B cell (primary cell): ENCODE data around the gene ERICH2. TPM values are rescaled to one million over a fixed set of nuclear protein-coding genes. Genes with fewer than 3 reads are reported as not detected.
A peak's percentile ranks its signal among the peaks of the same experiment; 100 is the strongest.

ENCODE experiments used
- ATAC-seq: fragments of 200-7000 bp; cut with Tn5 transposase; one replicate; pipeline ENCODE4 v1.10.0; 2021; ENCODE audit warnings: low read depth, mild to moderate bottlenecking, moderate number of reproducible peaks, moderate library complexity
- CTCF ChIA-PET: fragments of 350-600 bp; sonication (Branson Sonifier 250); formaldehyde crosslinking; loops from one replicate; lab custom pipeline; 2021; ENCODE audit warnings: antibody characterized with exemption, inconsistent platforms; lab: Charles Lee
- POLR2A ChIA-PET: fragments of 350-600 bp; sonication (Branson Sonifier 250); formaldehyde crosslinking; loops from one replicate; lab custom pipeline; 2021; ENCODE audit warnings: antibody characterized with exemption; lab: Charles Lee
- DNase-seq: peaks from one replicate; pipeline ENCODE4 v3.0.0; 2013
- H2AFZ ChIP-seq: 2 replicates; pipeline ENCODE4 v1.6.1; 2012; ENCODE audit warnings: mild to moderate bottlenecking, low read depth, low read length; ENCODE audit not compliant: insufficient read depth, poor library complexity, severe bottlenecking
- H3K27ac ChIP-seq, 2 donors: 1 replicate in 1 of 2; 2 replicates in 1 of 2; pipeline ENCODE4 v1.5.1; 2012 to 2013; ENCODE audit warnings: low read length in 2 of 2, mild to moderate bottlenecking in 2 of 2, moderate library complexity in 1 of 2
- H3K27me3 ChIP-seq, 4 experiments: fragments of 200-600 bp in 1 of 4; sonication (generic) in 1 of 4; replicated peaks in 1 of 4; 1 replicate in 2 of 4; 2 replicates in 2 of 4; pipeline versions ENCODE4 v1.6.1 to v1.7.0; 2013 to 2016; ENCODE audit warnings: low read length in 3 of 4, mild to moderate bottlenecking in 2 of 4, mixed read lengths in 1 of 4, moderate library complexity in 1 of 4; ENCODE audit not compliant: insufficient read depth in 4 of 4, control insufficient read depth in 3 of 4; ENCODE audit errors: control extremely low read depth in 1 of 4
- H3K36me3 ChIP-seq, 2 experiments: replicated peaks in 1 of 2; 1 replicate in 1 of 2; 2 replicates in 1 of 2; pipeline versions ENCODE4 v1.6.1 to v1.7.1; 2013; ENCODE audit warnings: low read length in 1 of 2; ENCODE audit not compliant: insufficient read depth in 2 of 2, control insufficient read depth in 1 of 2; ENCODE audit errors: control extremely low read depth in 1 of 2, extremely low read depth in 1 of 2
- H3K4me1 ChIP-seq, 2 donors: fragments of 200-600 bp in 1 of 2; sonication (generic) in 1 of 2; 1 replicate in 1 of 2; 2 replicates in 1 of 2; pipeline versions ENCODE4 v1.5.1 to v1.6.1; 2013 to 2017; ENCODE audit warnings: low read length in 2 of 2; ENCODE audit not compliant: control insufficient read depth in 2 of 2, insufficient read depth in 2 of 2
- H3K4me2 ChIP-seq: replicated peaks from 2 replicates; pipeline ENCODE3; 2012; ENCODE audit warnings: mild to moderate bottlenecking, low read depth, low read length; ENCODE audit not compliant: poor library complexity, severe bottlenecking
- H3K4me3 ChIP-seq, 5 experiments: fragments of 200-600 bp in 1 of 5; sonication (generic) in 1 of 5; 1 replicate in 3 of 5; 2 replicates in 2 of 5; pipeline versions ENCODE4 v1.5.1 to v1.7.0; 2011 to 2016; ENCODE audit warnings: low read length in 4 of 5, mild to moderate bottlenecking in 4 of 5, low read depth in 2 of 5, control low read depth in 1 of 5, moderate library complexity in 1 of 5; ENCODE audit not compliant: insufficient read depth in 1 of 5; ENCODE audit errors: control extremely low read depth in 1 of 5, extremely low read depth in 1 of 5
- H3K79me2 ChIP-seq: fragments of 200-600 bp; sonication (generic); one replicate; pipeline ENCODE4 v1.6.0; 2016; ENCODE audit warnings: low read length; ENCODE audit not compliant: control insufficient read depth, insufficient read depth
- H3K9ac ChIP-seq: fragments of 200-600 bp; sonication (generic); 2 replicates; pipeline ENCODE4 v1.6.1; 2017; ENCODE audit warnings: mild to moderate bottlenecking, low read length, moderate library complexity
- H3K9me3 ChIP-seq, 3 donors: one replicate each; pipeline versions ENCODE4 v1.6.1 to v1.7.1; 2013; ENCODE audit warnings: low read length in 2 of 3; ENCODE audit not compliant: control insufficient read depth in 2 of 3, insufficient read depth in 1 of 3; ENCODE audit errors: control extremely low read depth in 1 of 3
- H4K20me1 ChIP-seq: 2 replicates; pipeline ENCODE4 v1.6.0; 2012; ENCODE audit warnings: mild to moderate bottlenecking, low read length; ENCODE audit not compliant: insufficient read depth, control insufficient read depth, poor library complexity, severe bottlenecking
- H3K27ac Mint-ChIP-seq: one replicate; pipeline ENCODE4 v1.8.0; 2021; ENCODE audit warnings: mixed read lengths
- H3K27me3 Mint-ChIP-seq: one replicate; pipeline ENCODE4 v1.8.0; 2021; ENCODE audit warnings: mixed read lengths
- H3K4me1 Mint-ChIP-seq: one replicate; pipeline ENCODE4 v1.8.0; 2021; ENCODE audit warnings: mixed read lengths
- H3K4me3 Mint-ChIP-seq: one replicate; pipeline ENCODE4 v1.8.0; 2021; ENCODE audit warnings: mixed read lengths
- H3K9me3 Mint-ChIP-seq: one replicate; pipeline ENCODE4 v1.8.0; 2022; ENCODE audit warnings: mixed read lengths; ENCODE audit not compliant: insufficient read depth
- EZH2 ChIP-seq: IDR thresholded peaks from 2 replicates; pipeline ENCODE4 v1.6.1; 2012; ENCODE audit warnings: borderline replicate concordance, low read depth, mild to moderate bottlenecking, moderate library complexity, low read length; ENCODE audit not compliant: insufficient read depth, poor library complexity, severe bottlenecking
- WGBS: methylation state at CpG from one replicate; pipeline ENCODE4 v1.1.5; 2013; ENCODE audit warnings: missing lambda C conversion rate; ENCODE audit not compliant: insufficient coverage; 5-methylcytosine and 5-hydroxymethylcytosine counted together
- intact Hi-C: fragments of 100-400 bp; cut with micrococcal nuclease; formaldehyde crosslinking; loops from one replicate; pipeline ENCODE4 v1.10.0; 2022
- polyA plus RNA-seq: library from polyadenylated mRNA; depleted of rRNA; stranded (reverse); fragments of >200 nt; gene quantifications from 2 replicates; pipeline ENCODE4 v1.2.3, GENCODE V29; 2012
- total RNA-seq, 2 donors: library from RNA; stranded (reverse); fragments of 120-200 nt in 1 of 2; gene quantifications; 1 replicate in 1 of 2; 2 replicates in 1 of 2; pipeline versions ENCODE4 v1.2.3 to v1.2.4, GENCODE V29; 2013 to 2022
- TF ChIP-seq, protein P1 (sequence below): fragments of 200-600 bp; IDR thresholded peaks from one replicate; pipeline ENCODE4 v1.8.0; 2022; ENCODE audit warnings: antibody characterized with exemption, mild to moderate bottlenecking

The ERICH2 gene
- total and polyA plus RNA-seq, 2 donors (not counting 1 experiment from before 2014, with no cell fraction given) = not detected

GRCh38 chr2:170806548-170806947, 36.4 kb downstream of the ERICH2 start:
- no peaks in the 10 kb centered on the region for H3K9me3 Mint-ChIP-seq
- Histone ChIP-seq H3K79me2 (no peaks in the 10 kb centered on the region), H3K4me1 (no peaks in the 10 kb centered on the region), H3K27me3 (peaks cover 0 to 4% (median 3%) of the 10 kb centered on the region in 4 experiments), H3K4me3 (no peak overlapping the region), H3K27ac (no peak overlapping the region), H2AFZ (no peak overlapping the region), H4K20me1 (no peaks in the 10 kb centered on the region), H3K4me2 (no peak overlapping the region), H3K9me3 (no peaks in the 10 kb centered on the region), H3K36me3 (no peaks in the 10 kb centered on the region), H3K9ac (no peak overlapping the region)
- H3K4me3 Mint-ChIP-seq = no peak overlapping the region
- no peak for TF ChIP-seq EZH2
- TF ChIP-seq, protein P1, sequence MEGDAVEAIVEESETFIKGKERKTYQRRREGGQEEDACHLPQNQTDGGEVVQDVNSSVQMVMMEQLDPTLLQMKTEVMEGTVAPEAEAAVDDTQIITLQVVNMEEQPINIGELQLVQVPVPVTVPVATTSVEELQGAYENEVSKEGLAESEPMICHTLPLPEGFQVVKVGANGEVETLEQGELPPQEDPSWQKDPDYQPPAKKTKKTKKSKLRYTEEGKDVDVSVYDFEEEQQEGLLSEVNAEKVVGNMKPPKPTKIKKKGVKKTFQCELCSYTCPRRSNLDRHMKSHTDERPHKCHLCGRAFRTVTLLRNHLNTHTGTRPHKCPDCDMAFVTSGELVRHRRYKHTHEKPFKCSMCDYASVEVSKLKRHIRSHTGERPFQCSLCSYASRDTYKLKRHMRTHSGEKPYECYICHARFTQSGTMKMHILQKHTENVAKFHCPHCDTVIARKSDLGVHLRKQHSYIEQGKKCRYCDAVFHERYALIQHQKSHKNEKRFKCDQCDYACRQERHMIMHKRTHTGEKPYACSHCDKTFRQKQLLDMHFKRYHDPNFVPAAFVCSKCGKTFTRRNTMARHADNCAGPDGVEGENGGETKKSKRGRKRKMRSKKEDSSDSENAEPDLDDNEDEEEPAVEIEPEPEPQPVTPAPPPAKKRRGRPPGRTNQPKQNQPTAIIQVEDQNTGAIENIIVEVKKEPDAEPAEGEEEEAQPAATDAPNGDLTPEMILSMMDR = no peak
- H3K4me1 Mint-ChIP-seq = no peaks in the 10 kb centered on the region
- ChIA-PET CTCF (interaction anchor here (0.6 kb wide), 1 partner anchor 397 kb away, joined by 3 read pairs; no protein-coding TSS in a partner anchor), POLR2A (no interaction called here)
- DNase-seq = no peak
- intact Hi-C loops = no loop called here
- no peak for ATAC-seq
- no peak overlapping the region for H3K27ac Mint-ChIP-seq
- no CpG with 5 or more reads among the region's 2 CpGs for WGBS
- peaks cover 24% of the 10 kb centered on the region for H3K27me3 Mint-ChIP-seq

GRCh38 chr2:170812710-170813600, 42.8 kb downstream of the ERICH2 start:
- no peaks in the 10 kb centered on the region for H4K20me1 ChIP-seq
- CTCF ChIA-PET = interaction anchor here (0.6 to 5.5 kb wide), 14 partner anchors 9 to 1713 kb away, joined by 3 to 37 read pairs (median 4); no protein-coding TSS in a partner anchor
- no peak overlapping the region for H3K9ac ChIP-seq
- peaks cover 0 to 52% (median 40%) of the 10 kb centered on the region in 4 experiments for H3K27me3 ChIP-seq
- 6% methylated on average over 4 of the region's 14 CpGs for WGBS
- no peak overlapping the region for H3K27ac Mint-ChIP-seq
- H3K27ac ChIP-seq = no peak overlapping the region
- H3K36me3 ChIP-seq = no peaks in the 10 kb centered on the region
- DNase-seq (peak; percentile 75), ATAC-seq (peak; percentile 23)
- H3K4me1 ChIP-seq = peaks cover 32 to 43% of the 10 kb centered on the region in 2 donors
- H3K4me3 ChIP-seq = no peak overlapping the region
- TF ChIP-seq, protein P1 = peak; percentile 77
- no peak for TF ChIP-seq EZH2
- no peaks in the 10 kb centered on the region for H3K79me2 ChIP-seq
- intact Hi-C loops = loop anchor here (1.0 to 10.0 kb wide), 4 partner anchors 96 to 881 kb away; partner anchors contain the start of gene SP5
- no peak overlapping the region for H3K4me2 ChIP-seq
- peaks cover 65% of the 10 kb centered on the region for H3K27me3 Mint-ChIP-seq
- no peak overlapping the region for H2AFZ ChIP-seq
- no peak overlapping the region for H3K4me3 Mint-ChIP-seq
- peaks cover 30% of the 10 kb centered on the region for H3K4me1 Mint-ChIP-seq
- POLR2A ChIA-PET = interaction anchor here (0.5 kb wide), 1 partner anchor 121 kb away, joined by 4 read pairs; no protein-coding TSS in a partner anchor
- no peaks in the 10 kb centered on the region for H3K9me3 Mint-ChIP-seq
- peaks cover 0 to 44% (median 2%) of the 10 kb centered on the region in 3 donors for H3K9me3 ChIP-seq
